Type B pancreatic cell (in vitro differentiated cells): ENCODE data around the gene CA5B. TPM values are rescaled to one million over a fixed set of nuclear protein-coding genes. Genes with fewer than 3 reads are reported as not detected.
"Not testable (repeated sequence)": the region's sequence is repeated elsewhere in the genome, so short reads cannot be mapped to it uniquely, and the experiment has no call there.

Source experiments
- DNase-seq: peaks from one replicate; pipeline ENCODE4 v3.0.0; 2021; ENCODE audit warnings: mixed read lengths; ENCODE audit not compliant: unreplicated experiment; ENCODE audit errors: extremely low spot score
- H3K27ac Mint-ChIP-seq: 2 replicates; pipeline ENCODE4 v1.8.0; 2021; ENCODE audit warnings: mild to moderate bottlenecking, mixed read lengths
- H3K27me3 Mint-ChIP-seq: 2 replicates; pipeline ENCODE4 v1.8.0; 2021; ENCODE audit warnings: mixed read lengths
- H3K36me3 Mint-ChIP-seq: 2 replicates; pipeline ENCODE4 v1.8.0; 2021; ENCODE audit warnings: mixed read lengths
- H3K4me1 Mint-ChIP-seq: one replicate; pipeline ENCODE4 v1.8.0; 2021; ENCODE audit warnings: mixed read lengths; ENCODE audit not compliant: unreplicated experiment
- H3K4me3 Mint-ChIP-seq: 2 replicates; pipeline ENCODE4 v1.8.0; 2021; ENCODE audit warnings: mild to moderate bottlenecking, mixed read lengths
- H3K9me3 Mint-ChIP-seq: 2 replicates; pipeline ENCODE4 v1.8.0; 2021; ENCODE audit warnings: mixed read lengths
- CTCF ChIP-seq: fragments of 200-600 bp; sonication (generic); conservative IDR thresholded peaks from 2 replicates; pipeline ENCODE4 v1.5.0; 2021; ENCODE audit warnings: antibody characterized with exemption, mild to moderate bottlenecking
- total RNA-seq: library from RNA; stranded (reverse); gene quantifications from 2 replicates; pipeline ENCODE4 v1.2.1, GENCODE V29; 2021; ENCODE audit warnings: low replicate concordance

The CA5B gene
- total RNA-seq, 1 donor from 2014 or later, result 16.7 TPM

- H3K9me3 Mint-ChIP-seq, result no peaks in the 10 kb centered on the region
- H3K4me3 Mint-ChIP-seq, result no peak overlapping the region
- H3K4me1 Mint-ChIP-seq, result no peaks in the 10 kb centered on the region
- H3K27me3 Mint-ChIP-seq, result no peaks in the 10 kb centered on the region
- DNase-seq, result no peak
- TF ChIP-seq CTCF, result no peak
- peaks cover 9% of the 10 kb centered on the region for H3K36me3 Mint-ChIP-seq
- no peak overlapping the region for H3K27ac Mint-ChIP-seq
These were observed 13.2 kb upstream of the CA5B start for GRCh38 chrX:15724911-15725310.

GRCh38 chrX:15731368-15731767 lies 6.7 kb upstream of the CA5B start:
- H3K27ac Mint-ChIP-seq, H3K9me3 Mint-ChIP-seq, H3K27me3 Mint-ChIP-seq, DNase-seq, H3K4me3 Mint-ChIP-seq, H3K4me1 Mint-ChIP-seq: not testable (repeated sequence)
- H3K36me3 Mint-ChIP-seq, result peaks cover 15% of the 10 kb centered on the region

- no peaks in the 10 kb centered on the region for H3K27me3 Mint-ChIP-seq
- H3K4me3 Mint-ChIP-seq, result peak overlapping the region; percentile 96
- no peaks in the 10 kb centered on the region for H3K36me3 Mint-ChIP-seq
- H3K27ac Mint-ChIP-seq, result peak overlapping the region; percentile 84
- no peaks in the 10 kb centered on the region for H3K9me3 Mint-ChIP-seq
- no peak for TF ChIP-seq CTCF
- DNase-seq, result no peak
- H3K4me1 Mint-ChIP-seq, result peaks cover 23% of the 10 kb centered on the region
These were observed 696 bp upstream of the CA5B start for GRCh38 chrX:15737190-15737958.

GRCh38 chrX:15739886-15740285 lies 1.8 kb downstream of the CA5B start:
- Mint-ChIP-seq H3K36me3 (peaks cover 9% of the 10 kb centered on the region), H3K27ac (peak overlapping the region; percentile 22), H3K27me3 (no peaks in the 10 kb centered on the region), H3K9me3 (no peaks in the 10 kb centered on the region), H3K4me1 (peaks cover 29% of the 10 kb centered on the region), H3K4me3 (peak overlapping the region; percentile 96)
- no peak for DNase-seq
- TF ChIP-seq CTCF, result no peak

- H3K4me3 Mint-ChIP-seq, result no peak overlapping the region
- TF ChIP-seq CTCF, result no peak
- H3K36me3 Mint-ChIP-seq, result peaks cover 13% of the 10 kb centered on the region
- H3K27ac Mint-ChIP-seq, result peak overlapping the region; percentile 1
- H3K9me3 Mint-ChIP-seq, result no peaks in the 10 kb centered on the region
- no peaks in the 10 kb centered on the region for H3K27me3 Mint-ChIP-seq
- H3K4me1 Mint-ChIP-seq, result peaks cover 31% of the 10 kb centered on the region
- no peak for DNase-seq
These were observed 6.3 kb downstream of the CA5B start for GRCh38 chrX:15744181-15744867.

- peak overlapping the region; percentile 78 for H3K27ac Mint-ChIP-seq
- DNase-seq, result no peak
- no peaks in the 10 kb centered on the region for H3K9me3 Mint-ChIP-seq
- H3K4me3 Mint-ChIP-seq, result peak overlapping the region; percentile 65
- no peaks in the 10 kb centered on the region for H3K27me3 Mint-ChIP-seq
- TF ChIP-seq CTCF, result no peak
- H3K36me3 Mint-ChIP-seq, result peaks cover 13% of the 10 kb centered on the region
- H3K4me1 Mint-ChIP-seq, result peaks cover 28% of the 10 kb centered on the region
These were observed 7.1 kb downstream of the CA5B start for GRCh38 chrX:15745179-15745578.

- peaks cover 13% of the 10 kb centered on the region for H3K36me3 Mint-ChIP-seq
- DNase-seq, H3K27me3 Mint-ChIP-seq, H3K9me3 Mint-ChIP-seq: not testable (repeated sequence)
- peaks cover 41% of the 10 kb centered on the region for H3K4me1 Mint-ChIP-seq
- H3K4me3 Mint-ChIP-seq, result peak overlapping the region; percentile 75
- H3K27ac Mint-ChIP-seq, result peak overlapping the region; percentile 91
These were observed 8.6 kb downstream of the CA5B start for GRCh38 chrX:15746651-15747050.
